CD4-positive, alpha-beta T cell treated with Interleukin-10 for 1 hour (primary cell): Measurements from ENCODE around the gene TMC6.
"Not testable (repeated sequence)": the region's sequence is repeated elsewhere in the genome, so short reads cannot be mapped to it uniquely, and the experiment has no call there.

Experiments used
- DNase-seq: peaks from one replicate; pipeline ENCODE4 v3.0.0-alpha.2; 2020

TMC6 gene

GRCh38 chr17:78154903-78155811, 26.6 kb upstream of the TMC6 start:
- DNase-seq: no peak

- no peak for DNase-seq
Observed at GRCh38 chr17:78151514-78152008, 23.0 kb upstream of the TMC6 start.

GRCh38 chr17:78148286-78149016, 19.9 kb upstream of the TMC6 start:
- DNase-seq: no peak

GRCh38 chr17:78147315-78147998, 18.9 kb upstream of the TMC6 start:
- no peak for DNase-seq

- no peak for DNase-seq
Observed at GRCh38 chr17:78146881-78147280, 18.3 kb upstream of the TMC6 start.

- DNase-seq: no peak
Observed at GRCh38 chr17:78146471-78146869, 17.9 kb upstream of the TMC6 start.

- no peak for DNase-seq
Observed at GRCh38 chr17:78144736-78145641, 16.4 kb upstream of the TMC6 start.

GRCh38 chr17:78144147-78144719, 15.7 kb upstream of the TMC6 start:
- DNase-seq: no peak

- DNase-seq: no peak
Observed at GRCh38 chr17:78143214-78144146, 14.9 kb upstream of the TMC6 start.

- no peak for DNase-seq
Observed at GRCh38 chr17:78142119-78142861, 13.7 kb upstream of the TMC6 start.

GRCh38 chr17:78141437-78142118, 13.0 kb upstream of the TMC6 start:
- DNase-seq: no peak

GRCh38 chr17:78140169-78141051, 11.9 kb upstream of the TMC6 start:
- peak; percentile 97 for DNase-seq

GRCh38 chr17:78139861-78140168, 11.3 kb upstream of the TMC6 start:
- not testable (repeated sequence) for DNase-seq

- no peak for DNase-seq
Observed at GRCh38 chr17:78138204-78139060, 9.9 kb upstream of the TMC6 start.

- DNase-seq: peak; percentile 44
Observed at GRCh38 chr17:78137392-78138203, 9.0 kb upstream of the TMC6 start.

- no peak for DNase-seq
Observed at GRCh38 chr17:78135858-78136500, 7.4 kb upstream of the TMC6 start.
